CD4-positive, alpha-beta T cell treated with Interleukin-6 at 100 ng/mL for 8 hours (primary cell): ENCODE results near the gene BSX.

Experiments
- DNase-seq: peaks from one replicate; pipeline ENCODE4 v3.0.0-alpha.2; 2020; ENCODE audit warnings: mixed read lengths, low spot score

Gene BSX

GRCh38 chr11:122954455-122954854 is 27.2 kb downstream of the BSX start:
- no peak for DNase-seq

GRCh38 chr11:122951211-122951610 is 30.4 kb downstream of the BSX start:
- DNase-seq: no peak

DNA sequence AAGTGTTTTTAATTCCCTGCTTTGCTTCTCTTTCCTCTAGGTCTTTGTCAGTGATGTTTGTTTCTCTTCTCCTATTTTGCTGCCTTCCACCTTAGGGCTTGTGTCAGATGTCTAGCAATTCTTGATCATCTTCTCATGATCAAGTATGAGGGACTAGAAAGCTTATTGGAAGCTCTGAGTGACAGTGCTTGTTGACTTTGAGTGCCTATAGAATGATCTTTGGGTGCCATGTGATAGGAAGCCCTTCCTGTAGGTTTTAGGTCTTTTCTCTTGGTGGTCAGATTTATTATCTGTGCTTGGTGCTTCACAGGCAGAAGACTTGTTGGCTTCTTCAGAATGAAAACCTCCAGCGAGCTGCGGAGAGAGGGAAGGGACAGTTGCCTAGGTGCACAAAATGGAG is 43.1 kb downstream of the BSX start:
- no peak for DNase-seq

GRCh38 chr11:122937983-122938382 is 43.7 kb downstream of the BSX start:
- DNase-seq: no peak

DNA sequence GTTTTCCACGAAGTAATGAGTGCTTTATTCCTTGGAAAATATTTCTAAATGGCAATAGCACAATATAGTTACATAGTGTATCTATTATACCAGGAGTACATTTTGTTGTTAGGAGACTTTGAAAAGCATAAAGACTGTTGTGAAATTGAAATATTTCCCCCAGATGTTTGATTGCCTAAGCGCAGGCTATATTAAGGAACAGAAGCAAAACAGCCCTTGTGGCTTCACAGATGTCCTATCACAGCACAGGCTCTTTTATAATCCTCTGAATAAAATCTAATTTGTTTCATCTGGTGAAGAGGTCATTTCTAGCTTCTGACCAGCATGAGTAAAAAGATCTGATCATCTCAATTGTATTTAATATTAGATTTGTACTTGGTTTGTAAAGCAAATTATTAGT is 48.2 kb downstream of the BSX start:
- no peak for DNase-seq

- DNase-seq: no peak
Observed at GRCh38 chr11:122931510-122931909, 50.1 kb downstream of the BSX start.
